HG02970 (cell line): ENCODE results near the gene HNRNPH1.
A peak's percentile ranks its signal among the peaks of the same experiment; 100 is the strongest.
"Not testable (repeated sequence)": the region's sequence is repeated elsewhere in the genome, so short reads cannot be mapped to it uniquely, and the experiment has no call there.

Source experiments
- ATAC-seq: cut with Tn5 transposase; IDR thresholded peaks from one replicate; pipeline ENCODE4 v1.9.1; 2021; ENCODE audit warnings: mild to moderate bottlenecking, moderate library complexity, moderate number of reproducible peaks; ENCODE audit not compliant: unreplicated experiment, low FRiP score

The HNRNPH1 gene, protein sequence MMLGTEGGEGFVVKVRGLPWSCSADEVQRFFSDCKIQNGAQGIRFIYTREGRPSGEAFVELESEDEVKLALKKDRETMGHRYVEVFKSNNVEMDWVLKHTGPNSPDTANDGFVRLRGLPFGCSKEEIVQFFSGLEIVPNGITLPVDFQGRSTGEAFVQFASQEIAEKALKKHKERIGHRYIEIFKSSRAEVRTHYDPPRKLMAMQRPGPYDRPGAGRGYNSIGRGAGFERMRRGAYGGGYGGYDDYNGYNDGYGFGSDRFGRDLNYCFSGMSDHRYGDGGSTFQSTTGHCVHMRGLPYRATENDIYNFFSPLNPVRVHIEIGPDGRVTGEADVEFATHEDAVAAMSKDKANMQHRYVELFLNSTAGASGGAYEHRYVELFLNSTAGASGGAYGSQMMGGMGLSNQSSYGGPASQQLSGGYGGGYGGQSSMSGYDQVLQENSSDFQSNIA

GRCh38 chr5:179623003-179623905, at the start of gene HNRNPH1:
TSS of gene HNRNPH1 (minus strand) at chr5:179623671. CDS start at chr5:179623133, 538 bp downstream.
- peak; percentile 77 for ATAC-seq

GRCh38 chr5:179668391-179668790, 44.9 kb upstream of the HNRNPH1 start:
- no peak for ATAC-seq

GRCh38 chr5:179661647-179662046, 38.2 kb upstream of the HNRNPH1 start:
- ATAC-seq = not testable (repeated sequence)

- ATAC-seq = not testable (repeated sequence)
Observed at GRCh38 chr5:179658179-179658856, 34.8 kb upstream of the HNRNPH1 start.

- peak; percentile 86 for ATAC-seq
Observed at GRCh38 chr5:179657302-179658178, 34.1 kb upstream of the HNRNPH1 start.

GRCh38 chr5:179653135-179653534, 29.7 kb upstream of the HNRNPH1 start:
- ATAC-seq = not testable (repeated sequence)

DNA sequence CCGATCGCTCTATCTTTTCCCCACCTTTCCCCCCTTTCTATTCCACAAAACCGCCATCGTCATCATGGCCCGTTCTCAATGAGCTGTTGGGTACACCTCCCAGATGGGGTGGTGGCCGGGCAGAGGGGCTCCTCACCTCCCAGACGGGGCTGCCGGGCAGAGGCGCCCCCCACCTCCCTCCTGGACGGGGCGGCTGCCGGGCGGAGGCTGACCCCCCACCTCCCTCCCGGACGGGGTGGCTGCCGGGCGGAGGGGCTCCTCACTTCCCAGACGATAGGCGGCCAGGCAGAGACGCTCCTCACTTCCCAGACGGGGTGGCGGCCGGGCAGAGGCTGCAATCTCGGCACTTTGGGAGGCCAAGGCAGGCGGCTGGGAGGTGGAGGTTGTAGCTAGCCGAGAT, 26.8 kb upstream of the HNRNPH1 start:
- ATAC-seq = not testable (repeated sequence)

GRCh38 chr5:179649166-179649703, 25.8 kb upstream of the HNRNPH1 start:
- not testable (repeated sequence) for ATAC-seq

DNA sequence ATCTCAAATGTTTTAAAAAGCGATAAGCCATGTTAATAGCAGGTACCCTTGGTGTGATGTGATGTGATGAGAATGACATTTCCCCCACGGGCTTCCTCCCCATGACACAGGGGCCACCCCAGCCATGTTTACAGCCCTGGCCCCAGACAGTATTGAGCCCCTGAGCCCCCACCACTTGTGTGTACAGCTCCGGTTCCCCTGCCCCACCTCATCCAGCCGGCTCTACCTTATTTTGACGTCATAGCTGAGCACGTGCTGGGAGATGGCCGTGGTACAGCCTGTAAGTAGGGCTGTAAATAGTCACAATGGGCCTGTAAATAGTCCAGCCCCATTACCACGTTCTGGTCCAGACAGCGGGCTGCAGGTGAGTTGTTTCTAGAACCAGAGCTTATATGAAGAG, 24.9 kb upstream of the HNRNPH1 start:
- ATAC-seq = no peak

- not testable (repeated sequence) for ATAC-seq
Observed at GRCh38 chr5:179644766-179645165, 21.3 kb upstream of the HNRNPH1 start.

DNA sequence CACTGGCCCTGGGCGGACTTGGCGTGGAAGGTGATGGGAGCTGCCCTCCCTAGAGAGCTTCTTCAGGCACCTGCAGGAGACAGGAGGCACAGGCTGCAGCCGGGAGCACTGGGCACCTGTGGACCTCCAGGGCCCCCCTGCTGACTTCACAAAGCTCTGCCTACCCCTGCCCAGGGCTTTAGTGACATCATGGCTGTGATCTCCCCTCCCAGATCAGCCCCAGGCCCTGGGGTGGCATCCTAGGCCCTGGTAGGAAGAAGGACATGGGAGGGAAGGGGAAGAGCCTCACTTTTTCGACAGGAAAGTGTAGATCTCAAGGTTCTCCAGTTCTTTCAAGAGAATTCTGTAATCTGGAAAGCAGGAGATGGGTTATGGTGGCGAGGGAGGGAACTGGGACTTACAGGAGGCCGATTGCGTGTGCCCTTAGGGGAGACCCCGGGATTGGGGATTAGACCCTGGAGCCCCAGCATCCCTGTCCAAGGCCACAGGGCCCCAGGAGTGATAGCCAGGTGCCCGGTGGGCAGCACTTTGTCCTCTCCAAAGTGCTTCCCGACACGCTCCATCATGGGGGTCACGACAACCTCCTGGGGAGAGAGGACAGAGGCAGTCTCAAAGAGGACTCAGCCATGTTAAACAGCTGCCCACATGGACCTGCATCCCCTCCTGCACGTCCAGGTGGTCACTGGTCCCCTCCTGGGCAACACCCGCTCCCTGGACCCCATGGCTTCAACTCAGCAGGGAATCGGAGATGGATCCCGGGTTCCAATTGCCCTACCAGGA, 19.9 kb upstream of the HNRNPH1 start:
- ATAC-seq = not testable (repeated sequence)

- not testable (repeated sequence) for ATAC-seq
Observed at GRCh38 chr5:179642626-179643025, 19.2 kb upstream of the HNRNPH1 start.

GRCh38 chr5:179641745-179642144, 18.3 kb upstream of the HNRNPH1 start:
- not testable (repeated sequence) for ATAC-seq

- not testable (repeated sequence) for ATAC-seq
Observed at GRCh38 chr5:179639296-179639695, 15.8 kb upstream of the HNRNPH1 start.

GRCh38 chr5:179634370-179635172, 11.1 kb upstream of the HNRNPH1 start:
- ATAC-seq = peak; percentile 89

DNA sequence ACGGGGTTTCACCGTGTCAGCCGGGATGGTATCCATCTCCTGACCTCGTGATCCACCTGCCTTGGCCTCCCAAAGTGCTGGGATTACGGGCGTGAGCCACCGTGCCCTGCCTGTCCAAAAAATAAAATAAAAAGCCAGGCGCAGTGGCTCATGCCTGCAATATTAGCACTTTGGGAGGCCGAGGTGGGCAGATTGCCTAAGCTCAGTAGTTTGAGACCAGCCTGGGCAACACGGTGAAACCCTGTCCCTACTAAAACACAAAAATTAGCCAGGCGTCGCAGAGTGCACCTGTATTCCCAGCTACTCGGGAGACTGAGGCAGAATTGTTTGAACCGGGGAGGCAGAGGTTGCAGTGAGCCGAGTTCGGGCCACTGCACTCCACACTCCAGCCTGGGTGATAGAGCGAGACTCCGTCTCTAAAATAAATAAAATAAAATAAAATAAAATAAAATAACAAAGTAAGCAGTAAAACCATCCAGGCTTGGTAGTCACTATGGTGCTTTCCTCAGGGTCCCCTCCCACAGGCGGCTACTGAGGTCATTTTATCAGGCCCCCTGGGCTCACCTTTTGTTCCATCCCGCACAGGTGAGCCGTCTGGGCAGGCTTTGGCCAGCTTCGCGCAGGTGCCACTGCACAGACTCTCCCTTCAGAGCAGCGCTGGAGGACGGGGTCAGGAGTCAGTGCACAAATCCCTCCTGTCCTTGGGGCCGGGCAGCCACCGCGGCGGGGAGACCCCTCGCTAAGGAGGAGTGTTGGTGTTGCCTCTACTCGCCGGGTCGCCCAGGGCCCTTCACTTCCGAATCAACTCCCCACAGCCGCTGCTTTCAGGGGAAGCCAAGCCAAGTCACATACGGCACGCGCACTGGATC, 10.3 kb upstream of the HNRNPH1 start:
- ATAC-seq = peak; percentile 59

- no peak for ATAC-seq
Observed at GRCh38 chr5:179624841-179625271, 1.4 kb upstream of the HNRNPH1 start.
